Measurements from ENCODE around the gene LSM10.

GRCh38 chr1:36389999-36390398, 7.7 kb downstream of the LSM10 start:
- TF ChIP-seq, protein P1, sequence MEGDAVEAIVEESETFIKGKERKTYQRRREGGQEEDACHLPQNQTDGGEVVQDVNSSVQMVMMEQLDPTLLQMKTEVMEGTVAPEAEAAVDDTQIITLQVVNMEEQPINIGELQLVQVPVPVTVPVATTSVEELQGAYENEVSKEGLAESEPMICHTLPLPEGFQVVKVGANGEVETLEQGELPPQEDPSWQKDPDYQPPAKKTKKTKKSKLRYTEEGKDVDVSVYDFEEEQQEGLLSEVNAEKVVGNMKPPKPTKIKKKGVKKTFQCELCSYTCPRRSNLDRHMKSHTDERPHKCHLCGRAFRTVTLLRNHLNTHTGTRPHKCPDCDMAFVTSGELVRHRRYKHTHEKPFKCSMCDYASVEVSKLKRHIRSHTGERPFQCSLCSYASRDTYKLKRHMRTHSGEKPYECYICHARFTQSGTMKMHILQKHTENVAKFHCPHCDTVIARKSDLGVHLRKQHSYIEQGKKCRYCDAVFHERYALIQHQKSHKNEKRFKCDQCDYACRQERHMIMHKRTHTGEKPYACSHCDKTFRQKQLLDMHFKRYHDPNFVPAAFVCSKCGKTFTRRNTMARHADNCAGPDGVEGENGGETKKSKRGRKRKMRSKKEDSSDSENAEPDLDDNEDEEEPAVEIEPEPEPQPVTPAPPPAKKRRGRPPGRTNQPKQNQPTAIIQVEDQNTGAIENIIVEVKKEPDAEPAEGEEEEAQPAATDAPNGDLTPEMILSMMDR (conservative IDR thresholded peaks at IDR 0.05 in 1 of 2, IDR thresholded peaks at IDR 0.05 in 1 of 2; ENCODE audit: low read depth in 1 of 2, low read length in 2 of 2), result no peak
- no peak for TF ChIP-seq EZH2 (IDR thresholded peaks at IDR 0.05; ENCODE audit: low read length, missing control alignments)
